ENCODE data around the gene POMZP3. TPM values are rescaled to one million over a fixed set of nuclear protein-coding genes. Genes with fewer than 3 reads are reported as not detected.
"Not testable (repeated sequence)": the region's sequence is repeated elsewhere in the genome, so short reads cannot be mapped to it uniquely, and the experiment has no call there.

POMZP3 gene
- total RNA-seq (2014; rRNA removed; shearing (Covaris generic)): 4.5 and 8.2 TPM in 2 replicates
- 26.2 and 27.1 TPM in 2 replicates for polyA plus RNA-seq (2015; cell fraction: cytosol; rRNA removed)
- polyA plus RNA-seq (2015; cell fraction: nucleus; rRNA removed): 9.6 and 14.5 TPM in 2 replicates

DNA sequence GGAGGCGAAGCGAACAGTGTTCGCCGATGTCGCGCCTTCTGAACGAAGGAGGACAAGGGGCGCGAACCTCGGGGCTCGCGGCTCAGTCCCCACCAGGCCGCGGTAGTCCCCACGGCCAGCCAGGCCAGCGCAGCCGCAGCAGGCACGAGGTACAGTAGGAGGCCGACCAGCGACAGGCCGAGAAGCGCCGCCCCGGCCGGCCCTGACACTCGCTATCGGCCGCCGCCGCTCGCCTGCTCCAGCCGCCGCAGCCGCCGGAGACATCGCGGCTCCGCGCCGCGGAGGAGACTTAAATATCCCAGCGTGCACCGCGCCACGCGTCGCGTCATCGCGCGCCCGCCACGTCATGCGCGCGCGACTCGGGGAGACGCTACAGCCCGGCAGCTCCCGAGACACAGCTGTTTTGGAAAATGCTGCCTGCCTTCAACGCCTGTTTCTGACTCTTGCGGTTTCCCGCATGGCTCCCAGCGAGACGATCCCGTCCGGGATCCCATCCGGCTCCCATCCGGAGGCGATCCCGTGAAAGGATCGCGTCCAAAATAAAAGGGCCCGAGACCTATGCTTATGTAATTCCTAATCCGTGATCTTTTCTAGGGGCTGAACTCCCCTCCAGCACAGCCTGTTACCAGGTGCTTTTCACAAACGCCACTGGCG lies at the start of gene POMZP3:
TSS of gene POMZP3 (minus strand) at position 291 of the 654 bp plus-strand sequence. CDS start 1,215 bp downstream, outside the sequence.
- in situ Hi-C loops (cut with HindIII; ENCODE audit: low pct_unique_long_range_greater_than_20kb, low sequenced_read_pairs): not testable (repeated sequence)
- DNase-seq (ENCODE audit: low read depth, low spot score): peak; percentile 48

DNA sequence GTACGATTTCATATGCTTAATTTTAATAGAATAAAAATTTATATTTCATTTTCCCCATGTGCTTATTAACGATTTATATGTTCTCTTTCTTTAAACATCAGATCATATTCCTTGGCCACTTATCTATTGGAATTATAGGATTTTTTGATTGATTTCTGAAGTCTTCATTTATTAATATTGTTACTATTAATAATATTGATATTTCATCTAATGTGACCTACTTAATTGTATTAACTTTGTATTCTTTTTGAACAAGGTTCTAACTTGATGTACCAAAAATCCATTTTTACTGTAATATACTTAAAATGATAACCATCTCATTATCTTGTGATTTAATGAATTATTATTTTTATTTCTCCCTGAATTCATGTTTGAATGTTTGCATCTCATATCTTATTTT lies 48.7 kb upstream of the POMZP3 start:
- DNase-seq (ENCODE audit: low read depth, low spot score); in situ Hi-C loops (cut with HindIII; ENCODE audit: low pct_unique_long_range_greater_than_20kb, low sequenced_read_pairs): not testable (repeated sequence)

DNA sequence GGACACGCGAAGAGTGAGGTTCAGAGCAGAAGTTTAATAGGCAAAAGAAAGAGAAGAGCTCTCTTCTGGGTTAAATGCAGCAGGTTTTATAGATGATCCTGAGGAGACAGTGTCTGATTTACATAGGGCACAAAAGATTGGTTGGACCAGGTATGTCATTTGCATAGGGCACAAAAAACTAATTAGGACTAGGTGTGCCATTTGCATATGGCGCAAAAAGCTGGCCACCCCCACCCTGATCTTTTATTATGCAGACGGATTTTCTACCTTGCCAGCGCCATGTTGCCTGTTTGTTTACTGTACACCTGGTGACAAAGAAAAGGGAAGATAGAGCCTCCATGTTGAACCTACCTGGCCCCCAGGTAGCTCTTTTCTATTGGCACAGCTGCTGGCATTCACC lies 46.3 kb upstream of the POMZP3 start:
- DNase-seq (ENCODE audit: low read depth, low spot score): not testable (repeated sequence)

DNA sequence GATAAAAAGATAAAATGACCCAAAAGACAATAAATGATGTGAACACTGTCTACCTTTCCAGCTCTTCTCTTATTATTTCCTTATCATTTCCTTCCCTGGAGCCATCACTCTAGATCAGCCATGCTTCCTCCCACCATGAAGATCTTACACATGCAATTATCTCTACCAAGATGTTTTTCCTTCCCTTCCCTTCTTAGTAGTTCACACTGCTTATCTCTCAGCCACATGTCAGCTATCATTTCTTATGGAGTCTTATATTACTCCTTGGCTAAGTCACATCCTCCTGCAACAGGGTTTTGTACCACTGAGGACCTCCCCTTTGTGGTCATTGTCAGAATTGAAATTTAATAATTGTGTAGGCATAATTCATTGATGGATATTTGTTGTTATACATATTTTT lies 32.1 kb upstream of the POMZP3 start:
- DNase-seq (ENCODE audit: low read depth, low spot score); in situ Hi-C loops (cut with HindIII; ENCODE audit: low pct_unique_long_range_greater_than_20kb, low sequenced_read_pairs): not testable (repeated sequence)

More for the DNA sequence above, 46.3 kb upstream of the POMZP3 start:
- in situ Hi-C loops (cut with HindIII; ENCODE audit: low pct_unique_long_range_greater_than_20kb, low sequenced_read_pairs): not testable (repeated sequence)

GRCh38 chr7:76656425-76656824 lies 29.3 kb upstream of the POMZP3 start:
- peak; percentile 30 for DNase-seq (ENCODE audit: low read depth, low spot score)
- in situ Hi-C loops (cut with HindIII; ENCODE audit: low pct_unique_long_range_greater_than_20kb, low sequenced_read_pairs): not testable (repeated sequence)

- DNase-seq (ENCODE audit: low read depth, low spot score); in situ Hi-C loops (cut with HindIII; ENCODE audit: low pct_unique_long_range_greater_than_20kb, low sequenced_read_pairs): not testable (repeated sequence)
These were observed 15.5 kb upstream of the POMZP3 start for GRCh38 chr7:76642620-76643019.

- in situ Hi-C loops (cut with HindIII; ENCODE audit: low pct_unique_long_range_greater_than_20kb, low sequenced_read_pairs); DNase-seq (ENCODE audit: low read depth, low spot score): not testable (repeated sequence)
These were observed 10.1 kb upstream of the POMZP3 start for GRCh38 chr7:76637061-76637691.

DNA sequence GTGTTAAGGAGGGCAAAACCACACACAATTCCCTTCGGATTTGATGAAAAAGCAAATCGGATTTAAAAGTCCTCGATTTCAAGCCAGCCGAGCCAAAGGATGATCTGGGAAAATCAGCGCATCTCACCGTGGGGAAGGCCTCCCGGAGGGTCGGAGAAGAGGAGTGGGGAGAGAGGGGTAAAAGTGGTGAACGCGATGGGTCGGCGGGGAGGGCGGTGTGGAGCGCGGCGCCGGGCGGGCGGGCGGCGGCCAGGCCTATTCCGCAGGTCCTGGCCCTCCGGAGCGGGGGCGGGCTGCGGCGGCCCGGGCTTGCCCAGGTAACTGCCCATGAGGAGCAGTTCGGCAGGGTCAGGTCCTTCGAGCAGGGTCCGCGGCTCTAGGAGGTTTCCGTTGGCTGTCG lies 498 bp downstream of the POMZP3 start:
- DNase-seq (ENCODE audit: low read depth, low spot score); in situ Hi-C loops (cut with HindIII; ENCODE audit: low pct_unique_long_range_greater_than_20kb, low sequenced_read_pairs): not testable (repeated sequence)

DNA sequence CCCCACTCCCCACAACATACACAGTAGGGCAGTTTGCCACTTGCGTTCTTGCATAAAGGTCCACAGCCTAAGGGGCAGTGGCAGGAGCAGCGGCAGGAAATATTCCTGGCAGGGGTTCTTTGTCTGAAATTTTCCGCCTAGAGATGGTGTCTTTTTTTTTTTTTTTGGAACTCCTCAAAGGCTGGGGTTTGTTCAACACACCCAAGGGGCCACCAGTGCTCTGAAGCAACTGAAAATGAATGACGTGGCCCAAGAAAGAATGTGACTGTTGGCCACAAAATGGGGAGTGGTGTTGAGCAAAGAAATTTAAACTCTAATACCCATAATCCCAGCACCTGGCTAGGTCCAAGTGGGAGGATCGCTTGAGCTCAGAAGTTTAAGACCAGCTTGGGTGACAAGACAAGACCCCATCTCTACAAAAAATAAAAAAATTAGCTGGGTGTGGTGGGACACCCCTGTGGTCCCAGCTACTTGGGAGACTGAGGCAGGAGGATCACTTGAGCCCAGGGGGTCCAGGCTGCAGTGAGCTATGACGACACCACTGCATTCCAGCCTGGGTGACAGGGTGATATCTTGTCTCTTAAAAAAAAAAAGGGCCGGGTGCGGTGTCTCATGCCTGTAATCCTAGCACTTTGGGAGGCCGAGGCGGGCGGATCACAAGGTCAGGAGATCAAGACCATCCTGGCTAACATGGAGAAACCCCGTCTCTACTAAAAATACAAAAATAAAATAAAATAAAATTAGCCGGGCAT lies 7.5 kb downstream of the POMZP3 start:
- in situ Hi-C loops (cut with HindIII; ENCODE audit: low pct_unique_long_range_greater_than_20kb, low sequenced_read_pairs); DNase-seq (ENCODE audit: low read depth, low spot score): not testable (repeated sequence)

GRCh38 chr7:76613783-76614182 lies 13.3 kb downstream of the POMZP3 start:
- peak; percentile 65 for DNase-seq (ENCODE audit: low read depth, low spot score)
- in situ Hi-C loops (cut with HindIII; ENCODE audit: low pct_unique_long_range_greater_than_20kb, low sequenced_read_pairs): not testable (repeated sequence)

DNA sequence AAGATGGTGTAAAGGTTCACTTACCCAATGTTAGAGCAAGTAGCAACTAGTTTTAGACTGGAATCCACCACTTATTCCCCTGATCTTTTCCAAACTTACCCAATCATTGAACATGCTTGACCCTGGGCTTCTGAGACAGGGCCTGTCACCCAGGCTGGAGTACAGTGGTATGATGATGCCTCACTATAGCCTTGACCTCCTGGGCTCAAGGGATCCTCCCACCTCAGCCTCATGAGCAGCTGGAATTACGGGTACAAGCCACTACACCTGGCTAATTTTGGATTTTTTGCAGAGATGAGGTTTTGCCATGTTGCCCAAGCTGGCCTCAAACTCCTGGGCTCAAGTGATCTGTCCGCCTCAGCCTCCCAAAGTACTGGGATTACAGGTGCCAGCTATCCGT lies 14.8 kb downstream of the POMZP3 start:
- DNase-seq (ENCODE audit: low read depth, low spot score); in situ Hi-C loops (cut with HindIII; ENCODE audit: low pct_unique_long_range_greater_than_20kb, low sequenced_read_pairs): not testable (repeated sequence)

GRCh38 chr7:76609864-76610263 lies 17.2 kb downstream of the POMZP3 start:
- DNase-seq (ENCODE audit: low read depth, low spot score); in situ Hi-C loops (cut with HindIII; ENCODE audit: low pct_unique_long_range_greater_than_20kb, low sequenced_read_pairs): not testable (repeated sequence)

- in situ Hi-C loops (cut with HindIII; ENCODE audit: low pct_unique_long_range_greater_than_20kb, low sequenced_read_pairs); DNase-seq (ENCODE audit: low read depth, low spot score): not testable (repeated sequence)
These were observed 18.6 kb downstream of the POMZP3 start for GRCh38 chr7:76608469-76608868.

GRCh38 chr7:76606027-76606426 lies 21.1 kb downstream of the POMZP3 start:
- peak; percentile 82 for DNase-seq (ENCODE audit: low read depth, low spot score)
- in situ Hi-C loops (cut with HindIII; ENCODE audit: low pct_unique_long_range_greater_than_20kb, low sequenced_read_pairs): not testable (repeated sequence)

GRCh38 chr7:76600650-76601049 lies 26.4 kb downstream of the POMZP3 start:
- DNase-seq (ENCODE audit: low read depth, low spot score); in situ Hi-C loops (cut with HindIII; ENCODE audit: low pct_unique_long_range_greater_than_20kb, low sequenced_read_pairs): not testable (repeated sequence)

- DNase-seq (ENCODE audit: low read depth, low spot score); in situ Hi-C loops (cut with HindIII; ENCODE audit: low pct_unique_long_range_greater_than_20kb, low sequenced_read_pairs): not testable (repeated sequence)
These were observed 27.0 kb downstream of the POMZP3 start for GRCh38 chr7:76600116-76600482.

GRCh38 chr7:76598590-76599264 lies 28.4 kb downstream of the POMZP3 start:
- in situ Hi-C loops (cut with HindIII; ENCODE audit: low pct_unique_long_range_greater_than_20kb, low sequenced_read_pairs): not testable (repeated sequence)

More at GRCh38 chr7:76598590-76599264, 28.4 kb downstream of the POMZP3 start:
- DNase-seq (ENCODE audit: low read depth, low spot score): not testable (repeated sequence)
